AG08396 (cell line): ENCODE results near the gene ACAN.

ENCODE experiments used
- DNase-seq: peaks from one replicate; pipeline ENCODE4 v3.0.0; 2012; ENCODE audit warnings: low spot score, mixed read lengths

ACAN gene

GRCh38 chr15:88878720-88879184 lies 75.5 kb downstream of the ACAN start:
- peak; percentile 81 for DNase-seq

- DNase-seq, result no peak
Observed at GRCh38 chr15:88880944-88881740, 77.9 kb downstream of the ACAN start.

GRCh38 chr15:88881775-88882174 lies 78.5 kb downstream of the ACAN start:
- peak; percentile 35 for DNase-seq

GRCh38 chr15:88882785-88883184 lies 79.5 kb downstream of the ACAN start:
- no peak for DNase-seq

- DNase-seq, result no peak
Observed at GRCh38 chr15:88887068-88887580, 83.9 kb downstream of the ACAN start.

GRCh38 chr15:88888719-88889118 lies 85.5 kb downstream of the ACAN start:
- DNase-seq, result no peak

- no peak for DNase-seq
Observed at GRCh38 chr15:88890495-88890894, 87.3 kb downstream of the ACAN start.

GRCh38 chr15:88891540-88892254 lies 88.5 kb downstream of the ACAN start:
- no peak for DNase-seq

GRCh38 chr15:88894348-88894818 lies 91.1 kb downstream of the ACAN start:
- peak; percentile 65 for DNase-seq

GRCh38 chr15:88894819-88895767 lies 91.9 kb downstream of the ACAN start, which contains the start of gene HAPLN3:
Gene HAPLN3, minus strand, starts transcription at chr15:88895544. Its CDS starts 8,246 bp downstream, at chr15:88887298.
- DNase-seq, result peak; percentile 77

GRCh38 chr15:88896333-88897033 lies 93.2 kb downstream of the ACAN start:
- no peak for DNase-seq

GRCh38 chr15:88897142-88897455 lies 93.9 kb downstream of the ACAN start:
- no peak for DNase-seq

- DNase-seq, result peak; percentile 84
Observed at GRCh38 chr15:88897456-88898194, 94.4 kb downstream of the ACAN start.

- no peak for DNase-seq
Observed at GRCh38 chr15:88898736-88899135, 95.5 kb downstream of the ACAN start.

- DNase-seq, result no peak
Observed at GRCh38 chr15:88899251-88899650, 96.0 kb downstream of the ACAN start.

- DNase-seq, result peak; percentile 58
Observed at GRCh38 chr15:88900309-88900981, 97.2 kb downstream of the ACAN start.

- no peak for DNase-seq
Observed at GRCh38 chr15:88900982-88901418, 97.8 kb downstream of the ACAN start.

- DNase-seq, result no peak
Observed at GRCh38 chr15:88901508-88902220, 98.4 kb downstream of the ACAN start.

- DNase-seq, result no peak
Observed at GRCh38 chr15:88902221-88902835, 99.1 kb downstream of the ACAN start.
